AML-193 (cell line): Measurements from ENCODE around the gene TLL2.

Experiments
- DNase-seq, 2 experiments: peaks; one replicate each; lab custom pipeline; 2025; lab: John Stamatoyannopoulos, UW

Gene TLL2

GRCh38 chr10:96389785-96390184, 123.9 kb downstream of the TLL2 start:
- DNase-seq, result no peak

- no peak for DNase-seq
These were observed 126.1 kb downstream of the TLL2 start for GRCh38 chr10:96387601-96388000.

GRCh38 chr10:96387161-96387560, 126.6 kb downstream of the TLL2 start:
- no peak for DNase-seq

- DNase-seq, result no peak
These were observed 129.2 kb downstream of the TLL2 start for GRCh38 chr10:96384506-96384905.

- DNase-seq, result peak; percentile 90
These were observed 132.9 kb downstream of the TLL2 start for GRCh38 chr10:96380821-96381220.

- no peak for DNase-seq
These were observed 134.0 kb downstream of the TLL2 start for GRCh38 chr10:96379758-96380157.

GRCh38 chr10:96378741-96379140, 135.0 kb downstream of the TLL2 start:
- DNase-seq, result no peak

- no peak for DNase-seq
These were observed 135.9 kb downstream of the TLL2 start for GRCh38 chr10:96377816-96378294.

GRCh38 chr10:96376483-96376882, 137.2 kb downstream of the TLL2 start:
- no peak for DNase-seq

GRCh38 chr10:96374985-96375830, 138.5 kb downstream of the TLL2 start:
- DNase-seq, result peak; percentile 76 to 77

GRCh38 chr10:96374639-96374984, 139.1 kb downstream of the TLL2 start:
- no peak for DNase-seq

GRCh38 chr10:96374004-96374403, 139.7 kb downstream of the TLL2 start:
- DNase-seq, result no peak

- no peak for DNase-seq
These were observed 142.4 kb downstream of the TLL2 start for GRCh38 chr10:96371356-96371755.

GRCh38 chr10:96370584-96371157, 143.1 kb downstream of the TLL2 start:
- DNase-seq, result peak; percentile 35 to 50

GRCh38 chr10:96369890-96370583, 143.7 kb downstream of the TLL2 start:
- no peak for DNase-seq

GRCh38 chr10:96368971-96369370, 144.8 kb downstream of the TLL2 start:
- DNase-seq, result no peak

GRCh38 chr10:96367470-96367869, 146.3 kb downstream of the TLL2 start:
- no peak for DNase-seq

- DNase-seq, result no peak
These were observed 147.2 kb downstream of the TLL2 start for GRCh38 chr10:96366508-96366907.

GRCh38 chr10:96365571-96365970, 148.2 kb downstream of the TLL2 start:
- DNase-seq, result no peak

- no peak for DNase-seq
These were observed 153.0 kb downstream of the TLL2 start for GRCh38 chr10:96360766-96361165.

GRCh38 chr10:96360331-96360730, 153.4 kb downstream of the TLL2 start:
- DNase-seq, result no peak

GRCh38 chr10:96359616-96360015, 154.1 kb downstream of the TLL2 start:
- DNase-seq, result no peak
